Activated T-cell treated with anti-CD3 and anti-CD28 coated beads for 48 hours (primary cell): ENCODE measurements around the gene TNFSF11.

Experiments
- DNase-seq: peaks from one replicate; pipeline ENCODE4 v3.0.0-alpha.2; 2020; ENCODE audit warnings: low read depth

Gene TNFSF11

DNA sequence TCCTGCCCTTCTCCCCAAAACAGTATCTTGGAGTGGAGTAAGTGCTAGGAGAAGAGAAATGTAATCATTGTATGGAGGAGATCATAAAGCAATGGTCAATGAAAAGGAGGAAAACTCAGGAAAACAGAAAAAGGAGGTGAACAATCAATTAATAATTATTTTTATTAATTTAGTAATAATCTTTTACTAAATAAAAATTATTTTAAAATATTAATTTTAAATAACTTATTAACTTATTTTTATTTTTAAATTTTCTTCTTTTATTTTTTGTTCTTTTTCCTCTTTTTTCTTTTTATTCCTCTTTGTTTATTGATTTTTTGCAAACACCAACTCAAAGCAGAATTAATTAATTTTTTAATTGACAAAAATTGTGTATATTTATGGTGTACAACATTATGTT is 80.3 kb downstream of the TNFSF11 start:
- no peak for DNase-seq

DNA sequence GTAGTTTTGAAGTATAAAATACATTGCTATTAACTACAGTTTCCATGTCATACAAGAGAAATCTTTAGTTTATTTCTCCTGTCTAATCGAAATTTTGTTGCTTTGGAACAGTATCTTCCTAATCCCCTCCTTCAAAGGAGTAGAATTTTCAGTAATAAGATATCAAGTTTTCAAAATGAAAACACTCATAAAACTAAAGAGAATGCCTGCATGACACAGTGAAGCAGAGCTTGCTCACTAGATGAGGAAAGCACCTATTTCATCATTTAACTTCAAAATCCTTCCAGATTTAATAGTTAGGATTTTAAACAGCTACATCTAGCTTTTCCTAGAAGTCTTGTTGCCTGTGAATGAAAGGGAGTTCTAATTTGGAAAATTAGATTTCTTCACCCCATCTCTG is 80.8 kb downstream of the TNFSF11 start:
- no peak for DNase-seq

DNA sequence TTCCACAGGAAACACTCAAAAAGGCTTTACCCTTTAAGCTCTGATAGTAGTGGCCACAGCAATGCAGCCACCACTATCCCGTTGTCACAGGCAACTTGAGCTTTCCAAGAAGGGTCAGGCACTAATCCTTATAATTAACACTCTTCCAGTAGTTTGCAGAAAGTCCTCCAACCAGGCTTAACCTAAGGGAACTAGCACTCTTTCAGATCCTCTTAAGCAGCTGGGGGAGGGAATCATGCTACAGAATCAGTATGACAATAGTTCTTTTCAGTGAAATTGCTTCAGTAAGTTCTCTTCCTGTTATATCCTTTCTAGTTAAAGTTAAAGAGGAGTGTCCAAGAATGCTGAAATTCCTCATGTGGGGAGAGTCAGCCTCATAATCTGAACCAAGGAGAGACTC is 82.2 kb downstream of the TNFSF11 start:
- DNase-seq = no peak

DNA sequence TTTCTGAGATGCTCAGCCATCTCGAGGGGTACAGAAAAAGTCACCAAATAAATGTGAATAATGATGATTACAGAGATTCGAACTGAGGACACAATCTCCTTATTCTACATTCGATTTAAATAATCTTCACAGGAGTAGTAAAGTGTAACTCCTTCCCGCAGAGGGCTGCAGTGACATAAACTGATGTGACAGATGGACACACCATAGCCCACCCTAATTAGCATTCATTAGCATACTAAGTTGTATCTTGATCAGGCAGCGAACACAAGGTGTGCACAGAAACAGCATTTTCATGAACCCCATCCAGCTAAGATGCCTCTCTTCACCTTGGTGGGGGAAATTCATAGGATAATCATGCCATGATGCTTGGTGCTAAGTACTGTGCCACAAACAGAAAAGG is 83.0 kb downstream of the TNFSF11 start:
- DNase-seq = no peak
